ENCODE data around the gene PDGFB.

PDGFB gene

GRCh38 chr22:39289533-39289932 is 44.8 kb upstream of the PDGFB start:
- TF ChIP-seq, protein P1, sequence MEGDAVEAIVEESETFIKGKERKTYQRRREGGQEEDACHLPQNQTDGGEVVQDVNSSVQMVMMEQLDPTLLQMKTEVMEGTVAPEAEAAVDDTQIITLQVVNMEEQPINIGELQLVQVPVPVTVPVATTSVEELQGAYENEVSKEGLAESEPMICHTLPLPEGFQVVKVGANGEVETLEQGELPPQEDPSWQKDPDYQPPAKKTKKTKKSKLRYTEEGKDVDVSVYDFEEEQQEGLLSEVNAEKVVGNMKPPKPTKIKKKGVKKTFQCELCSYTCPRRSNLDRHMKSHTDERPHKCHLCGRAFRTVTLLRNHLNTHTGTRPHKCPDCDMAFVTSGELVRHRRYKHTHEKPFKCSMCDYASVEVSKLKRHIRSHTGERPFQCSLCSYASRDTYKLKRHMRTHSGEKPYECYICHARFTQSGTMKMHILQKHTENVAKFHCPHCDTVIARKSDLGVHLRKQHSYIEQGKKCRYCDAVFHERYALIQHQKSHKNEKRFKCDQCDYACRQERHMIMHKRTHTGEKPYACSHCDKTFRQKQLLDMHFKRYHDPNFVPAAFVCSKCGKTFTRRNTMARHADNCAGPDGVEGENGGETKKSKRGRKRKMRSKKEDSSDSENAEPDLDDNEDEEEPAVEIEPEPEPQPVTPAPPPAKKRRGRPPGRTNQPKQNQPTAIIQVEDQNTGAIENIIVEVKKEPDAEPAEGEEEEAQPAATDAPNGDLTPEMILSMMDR (IDR thresholded peaks at IDR 0.05), result no peak

DNA sequence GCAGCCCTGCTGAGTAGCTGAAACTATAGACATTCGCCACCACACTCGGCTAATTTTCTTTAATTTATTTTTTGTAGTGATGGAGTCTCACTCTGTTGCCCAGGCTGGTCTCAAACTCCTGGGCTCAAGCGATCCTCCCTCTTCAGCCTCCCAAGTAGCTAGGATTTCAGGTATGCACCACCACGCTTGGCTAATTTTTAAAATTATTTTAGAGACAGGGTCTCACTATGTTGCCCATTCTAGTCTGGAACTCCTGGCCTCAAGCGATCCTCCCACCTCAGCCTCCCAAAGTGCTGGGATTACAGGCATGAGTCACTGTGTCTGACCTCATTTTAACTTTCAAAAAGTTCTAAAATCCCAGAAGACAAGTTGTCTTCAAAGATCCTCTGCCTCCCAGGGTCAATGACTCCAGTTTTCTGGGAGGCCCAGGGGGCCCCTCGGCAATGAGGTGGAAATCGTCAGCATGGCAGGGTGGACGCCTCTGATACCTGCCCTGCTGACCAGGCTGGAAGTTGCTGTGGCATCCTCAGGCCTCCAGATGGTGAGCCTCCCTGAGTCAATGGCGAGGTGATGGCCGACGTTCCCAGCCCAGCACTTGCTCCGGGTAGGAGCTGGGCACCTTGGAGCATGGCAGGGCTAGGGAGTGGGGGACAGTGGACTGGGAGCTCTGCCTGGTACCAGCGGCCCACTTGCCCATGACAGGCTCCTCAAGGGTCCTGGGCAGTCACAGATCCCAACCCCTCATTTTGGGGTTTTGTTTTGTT is 43.5 kb upstream of the PDGFB start:
- TF ChIP-seq, protein P1 (IDR thresholded peaks at IDR 0.05), result no peak

- TF ChIP-seq, protein P1 (IDR thresholded peaks at IDR 0.05), result no peak
Observed at GRCh38 chr22:39287076-39287725, 42.4 kb upstream of the PDGFB start.

- TF ChIP-seq, protein P1 (IDR thresholded peaks at IDR 0.05), result no peak
Observed at GRCh38 chr22:39284983-39285382, 40.2 kb upstream of the PDGFB start.

DNA sequence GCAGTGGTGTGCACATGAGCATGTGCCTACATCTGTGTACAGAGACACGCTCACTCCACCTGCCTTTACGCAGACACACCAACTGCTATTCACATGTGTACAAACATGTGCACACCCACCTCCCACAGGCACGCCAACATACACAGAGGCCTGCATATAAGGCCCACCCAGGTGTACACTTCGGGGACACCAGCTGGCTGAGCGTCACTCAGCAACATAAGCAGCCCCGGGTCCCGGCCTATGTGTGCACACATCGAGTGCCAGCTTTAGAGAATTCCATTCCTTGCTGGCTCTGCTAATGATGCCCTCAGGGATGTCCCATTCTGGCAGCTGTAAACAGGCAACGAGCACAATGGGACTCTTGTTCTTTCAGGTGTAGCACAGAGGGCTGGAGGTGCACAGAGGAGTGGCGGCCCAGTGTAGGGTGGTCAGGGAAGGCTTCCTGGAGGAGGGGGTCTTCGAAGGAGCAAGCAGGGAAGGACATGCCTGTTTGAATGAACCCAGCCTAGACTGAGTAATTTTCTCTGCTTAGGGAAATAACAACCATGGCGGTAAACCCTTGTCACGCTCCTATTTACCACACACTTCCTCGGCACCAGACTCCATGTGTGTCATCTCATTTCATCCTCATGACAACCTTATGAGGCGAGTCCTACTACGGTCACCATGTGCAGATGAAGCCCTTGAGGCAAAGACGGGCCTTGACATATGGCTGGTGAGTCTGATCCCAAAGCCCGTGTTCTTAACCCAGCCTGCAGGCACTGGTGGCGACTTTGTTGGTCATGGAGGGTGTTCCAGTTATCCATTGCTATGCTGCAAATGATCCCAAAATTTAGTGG is 39.6 kb upstream of the PDGFB start:
- TF ChIP-seq, protein P1 (IDR thresholded peaks at IDR 0.05), result no peak

DNA sequence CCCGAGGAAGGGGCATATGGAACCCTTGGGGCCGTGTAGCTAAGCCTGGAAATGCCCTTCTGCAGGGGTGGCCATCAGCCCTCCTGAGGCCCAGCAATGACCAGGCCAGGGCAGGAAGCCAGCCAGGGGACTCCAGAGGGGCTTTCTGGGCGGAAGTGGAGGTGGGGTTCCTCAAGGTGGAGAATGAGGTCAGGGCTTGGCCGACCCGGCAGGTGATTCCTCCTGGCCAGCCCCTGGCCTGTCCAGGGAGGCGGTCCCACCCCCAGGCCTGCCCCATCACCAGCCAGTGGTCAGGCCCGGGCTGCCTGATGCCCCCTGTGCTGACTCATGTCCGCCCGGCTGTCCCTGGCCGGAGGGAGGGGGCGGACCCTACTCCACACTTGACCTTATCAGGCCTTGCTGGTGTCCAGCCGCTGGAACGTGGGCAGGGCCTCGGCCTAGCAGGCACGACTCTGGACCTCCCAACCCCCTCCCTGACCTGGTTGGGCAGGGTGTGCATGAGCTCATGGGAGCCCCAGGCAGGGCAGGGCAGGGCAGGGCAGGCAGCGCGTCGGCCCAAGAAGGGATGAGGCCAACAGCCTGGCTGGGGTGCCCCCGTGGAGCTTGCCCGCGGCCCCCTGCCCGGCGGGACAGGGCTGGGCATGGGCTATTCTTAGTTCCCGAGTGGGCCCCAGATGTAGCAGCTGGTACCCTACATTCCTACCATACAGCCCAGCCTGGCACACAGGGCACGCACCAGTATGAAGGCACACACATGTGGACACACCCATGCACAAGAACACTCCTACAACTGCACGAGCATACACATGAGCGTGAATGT is 38.8 kb upstream of the PDGFB start:
- TF ChIP-seq, protein P1 (IDR thresholded peaks at IDR 0.05), result no peak
